ENCODE data around the gene SFT2D3.

GRCh38 chr2:127664895-127665225 lies 36.4 kb upstream of the SFT2D3 start:
- TF ChIP-seq POLR2A (IDR thresholded peaks at IDR 0.05; ENCODE audit: low read length) (no peak), CTCF (IDR thresholded peaks at IDR 0.05) (no peak)
